Measurements from ENCODE around the gene TMC2. TPM values are rescaled to one million over a fixed set of nuclear protein-coding genes. Genes with fewer than 3 reads are reported as not detected.

The TMC2 gene
- total and polyA plus RNA-seq, 2 of the 4 experiments (the other 2 are of a cell fraction) = not detected

DNA sequence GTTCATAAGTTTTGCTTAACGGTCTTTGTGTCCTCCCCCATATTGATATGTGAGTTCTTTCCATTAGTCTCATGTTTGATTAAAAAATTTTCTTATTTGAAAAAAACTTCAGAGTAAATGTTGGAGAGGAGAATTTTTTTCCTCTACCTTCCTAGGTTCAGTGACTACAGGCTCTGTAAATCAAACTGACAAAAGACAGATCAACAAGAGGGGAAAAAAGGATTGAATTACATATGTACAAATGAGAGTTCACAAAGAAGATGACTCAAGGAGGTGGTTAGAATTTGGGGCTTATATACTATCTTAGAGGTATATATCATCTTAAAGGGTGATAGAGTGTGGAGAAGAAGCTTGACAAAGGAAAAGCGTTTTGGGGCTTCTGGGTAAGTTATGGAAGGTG lies 5.6 kb downstream of the TMC2 start:
- H3K4ac ChIP-seq (ENCODE audit: low read depth, low read length) = no peak overlapping the region
- no peaks in the 10 kb centered on the region for H3K9me3 ChIP-seq (ENCODE audit: control insufficient read depth, insufficient read depth, low read length)
- ChIA-PET CTCF (interaction anchor here (0.6 kb wide), 1 partner anchor 1038 kb away, joined by 3 read pairs; no protein-coding TSS in a partner anchor), POLR2A (ENCODE audit: unreplicated experiment) (no interaction called here)
- H4K91ac ChIP-seq (ENCODE audit: insufficient read depth, low read depth, low read length) = no peak overlapping the region
- no peaks in the 10 kb centered on the region for H3K36me3 ChIP-seq (ENCODE audit: control insufficient read depth, insufficient read depth, low read length)
- ATAC-seq (ENCODE audit: low read depth) (no peak), DNase-seq (no peak)
- peaks cover 36% of the 10 kb centered on the region for H3K27me3 ChIP-seq (ENCODE audit: control insufficient read depth, insufficient read depth, low read length)
- BruUV-seq (replicated peaks) = no TSS peak
- dilution Hi-C loops (cut with HindIII; ENCODE audit: low sequenced_read_pairs, unreplicated experiment) (no loop called here), intact Hi-C loops (cut with micrococcal nuclease) (no loop called here), in situ Hi-C loops (cut with MboI; ENCODE audit: low sequenced_read_pairs) (no loop called here)
- no peaks in the 10 kb centered on the region for H4K20me1 ChIP-seq (ENCODE audit: insufficient read depth, low read length)
- no peak overlapping the region for H3K9ac ChIP-seq (ENCODE audit: low read depth, low read length)
- H4K5ac ChIP-seq (ENCODE audit: low read depth, low read length) = no peak overlapping the region
- no peak overlapping the region for H3K14ac ChIP-seq (replicated peaks; ENCODE audit: low read depth, low read length)
- TF ChIP-seq MAZ (IDR thresholded peaks at IDR 0.05; ENCODE audit: borderline replicate concordance, low read depth, low read length) = no peak
- TF ChIP-seq RAD21 (IDR thresholded peaks at IDR 0.05; ENCODE audit: low read length) = no peak
- no peak for TF ChIP-seq POLR2A (IDR thresholded peaks at IDR 0.05; ENCODE audit: low read depth, low read length)
- TF ChIP-seq CEBPB (IDR thresholded peaks at IDR 0.05; ENCODE audit: low read depth, low read length) = no peak
- no peak for TF ChIP-seq NFE2L2 (IDR thresholded peaks at IDR 0.05; ENCODE audit: low read depth, low read length)
- TF ChIP-seq, protein P1, sequence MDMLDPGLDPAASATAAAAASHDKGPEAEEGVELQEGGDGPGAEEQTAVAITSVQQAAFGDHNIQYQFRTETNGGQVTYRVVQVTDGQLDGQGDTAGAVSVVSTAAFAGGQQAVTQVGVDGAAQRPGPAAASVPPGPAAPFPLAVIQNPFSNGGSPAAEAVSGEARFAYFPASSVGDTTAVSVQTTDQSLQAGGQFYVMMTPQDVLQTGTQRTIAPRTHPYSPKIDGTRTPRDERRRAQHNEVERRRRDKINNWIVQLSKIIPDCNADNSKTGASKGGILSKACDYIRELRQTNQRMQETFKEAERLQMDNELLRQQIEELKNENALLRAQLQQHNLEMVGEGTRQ (IDR thresholded peaks at IDR 0.05; ENCODE audit: low read depth, low read length) = no peak
- no peaks in the 10 kb centered on the region for H3K9me1 ChIP-seq (ENCODE audit: insufficient read depth, low read length)
- H4K8ac ChIP-seq (ENCODE audit: low read depth in 2 of 2, low read length in 2 of 2) = no peak overlapping the region
- H2AK5ac ChIP-seq (ENCODE audit: low read depth, low read length) = no peak overlapping the region
- H2AFZ ChIP-seq (replicated peaks; ENCODE audit: low read length, poor library complexity) = no peak overlapping the region
- no peaks in the 10 kb centered on the region for H3K79me1 ChIP-seq (ENCODE audit: low read depth in 1 of 2, low read length in 2 of 2)
- no peak overlapping the region for H3K4me3 ChIP-seq (ENCODE audit: insufficient read depth, low read depth, low read length)
- no peak overlapping the region for H2BK120ac ChIP-seq (ENCODE audit: low read depth, low read length)
- no peak overlapping the region for H3K27ac ChIP-seq (ENCODE audit: insufficient read depth, low read length)
- no peak overlapping the region for H2AK9ac ChIP-seq (replicated peaks; ENCODE audit: low read depth, low read length, poor library complexity)
- no peak overlapping the region for H3K23ac ChIP-seq (ENCODE audit: low read depth, low read length)
- H2BK15ac ChIP-seq (ENCODE audit: low read depth, low read length) = no peak overlapping the region
- no peak overlapping the region for H2BK5ac ChIP-seq (ENCODE audit: low read depth, low read length, poor library complexity, severe bottlenecking)
- H2BK20ac ChIP-seq (ENCODE audit: low read depth, low read length) = no peak overlapping the region
- no peak overlapping the region for H3K56ac ChIP-seq (ENCODE audit: extremely low read depth, insufficient read depth, low read length)
- no CpG with 5 or more reads among the region's 2 CpGs for WGBS, 2 experiments (ENCODE audit: extremely low coverage in 2 of 2, insufficient read length in 1 of 2)
- H3K4me1 ChIP-seq (ENCODE audit: control insufficient read depth, insufficient read depth, low read length) = no peaks in the 10 kb centered on the region
- no peak overlapping the region for H3K4me2 ChIP-seq (ENCODE audit: low read depth, low read length)
- H3K18ac ChIP-seq (ENCODE audit: low read depth, low read length) = no peak overlapping the region
